DMS153 (cell line): ENCODE measurements around the gene CARD9.
A peak's percentile ranks its signal among the peaks of the same experiment; 100 is the strongest.

ENCODE experiments used
- DNase-seq: peaks from one replicate; lab custom pipeline; 2025; lab: John Stamatoyannopoulos, UW

The CARD9 gene

DNA sequence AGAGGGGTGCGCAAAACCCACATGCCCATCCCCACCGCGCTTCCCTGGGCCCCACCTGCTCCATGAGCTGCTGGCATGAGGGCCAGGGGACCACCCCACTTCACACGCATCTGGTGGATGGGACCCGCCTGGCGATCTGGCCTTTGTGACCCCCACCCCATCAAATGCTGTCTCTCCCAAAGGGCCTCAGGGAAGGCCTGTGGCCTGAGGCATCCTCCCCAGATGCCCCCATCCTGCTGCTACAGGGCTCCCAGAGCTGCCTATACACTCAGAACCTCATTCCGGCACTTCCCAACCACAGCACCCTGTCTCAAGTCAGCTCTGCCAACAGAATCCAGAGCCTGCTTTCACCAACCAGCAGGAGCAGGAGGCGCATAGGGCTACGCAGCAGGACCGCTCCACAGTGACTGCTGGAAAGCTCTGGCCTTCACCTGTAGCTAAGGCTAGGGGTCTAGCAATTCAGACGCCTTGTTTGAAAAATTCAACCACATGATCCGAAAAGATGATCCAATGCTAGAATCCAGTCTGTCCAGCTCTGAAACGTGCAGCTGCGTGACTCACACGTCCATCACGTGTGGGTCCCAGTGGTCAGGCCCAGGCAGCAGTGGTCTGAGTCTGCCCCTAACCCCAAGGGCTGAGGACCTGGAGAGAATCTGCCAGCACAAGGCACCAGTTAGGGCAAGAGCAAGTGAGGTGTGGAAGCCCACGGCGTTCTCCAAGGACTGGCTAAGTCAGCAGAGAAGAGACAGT is 27.9 kb upstream of the CARD9 start:
- no peak for DNase-seq

DNA sequence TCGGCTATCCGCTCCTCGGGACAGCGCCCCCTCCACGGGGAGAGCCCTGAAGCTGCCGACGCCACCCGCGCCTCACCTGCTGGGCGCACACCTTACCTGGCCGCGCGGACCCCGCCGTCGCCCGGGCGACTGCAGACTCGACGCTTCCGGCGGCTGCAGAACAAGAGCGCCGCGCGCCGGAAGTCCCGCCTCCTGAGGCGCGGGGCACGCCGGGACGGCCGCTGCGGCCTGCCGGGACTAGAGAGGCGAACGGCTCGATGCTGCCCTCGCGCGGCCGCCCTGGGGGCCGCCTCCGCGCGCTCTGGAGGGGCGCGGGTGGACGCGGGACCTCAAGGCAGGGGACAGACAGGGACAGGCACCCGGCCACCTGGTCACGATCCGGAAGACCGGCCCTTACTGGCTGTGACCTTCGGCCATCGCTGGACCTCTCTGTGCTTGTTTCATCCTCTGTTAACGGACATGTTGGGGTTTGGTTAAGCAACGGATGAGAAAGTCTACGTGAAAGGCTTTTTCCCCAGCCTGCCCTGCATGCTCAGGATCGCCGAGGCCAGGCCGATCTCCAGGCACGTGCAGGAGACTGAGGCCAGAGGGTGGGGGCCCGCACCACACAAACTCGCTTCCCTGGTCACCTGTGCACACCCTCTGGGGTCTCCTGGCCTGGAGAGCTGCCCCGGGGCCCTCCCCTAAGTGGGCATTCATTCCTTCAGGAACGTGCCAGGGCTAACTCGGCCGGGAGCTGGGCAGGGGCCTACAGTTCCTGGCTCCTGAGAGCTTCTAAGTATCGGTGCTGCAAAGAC is 26.8 kb upstream of the CARD9 start, which contains the start of gene SNAPC4:
Gene SNAPC4 (minus strand): TSS at position 133 of the 797 bp plus-strand sequence. CDS start 1,742 bp downstream, outside the sequence.
- peak; percentile 78 for DNase-seq

DNA sequence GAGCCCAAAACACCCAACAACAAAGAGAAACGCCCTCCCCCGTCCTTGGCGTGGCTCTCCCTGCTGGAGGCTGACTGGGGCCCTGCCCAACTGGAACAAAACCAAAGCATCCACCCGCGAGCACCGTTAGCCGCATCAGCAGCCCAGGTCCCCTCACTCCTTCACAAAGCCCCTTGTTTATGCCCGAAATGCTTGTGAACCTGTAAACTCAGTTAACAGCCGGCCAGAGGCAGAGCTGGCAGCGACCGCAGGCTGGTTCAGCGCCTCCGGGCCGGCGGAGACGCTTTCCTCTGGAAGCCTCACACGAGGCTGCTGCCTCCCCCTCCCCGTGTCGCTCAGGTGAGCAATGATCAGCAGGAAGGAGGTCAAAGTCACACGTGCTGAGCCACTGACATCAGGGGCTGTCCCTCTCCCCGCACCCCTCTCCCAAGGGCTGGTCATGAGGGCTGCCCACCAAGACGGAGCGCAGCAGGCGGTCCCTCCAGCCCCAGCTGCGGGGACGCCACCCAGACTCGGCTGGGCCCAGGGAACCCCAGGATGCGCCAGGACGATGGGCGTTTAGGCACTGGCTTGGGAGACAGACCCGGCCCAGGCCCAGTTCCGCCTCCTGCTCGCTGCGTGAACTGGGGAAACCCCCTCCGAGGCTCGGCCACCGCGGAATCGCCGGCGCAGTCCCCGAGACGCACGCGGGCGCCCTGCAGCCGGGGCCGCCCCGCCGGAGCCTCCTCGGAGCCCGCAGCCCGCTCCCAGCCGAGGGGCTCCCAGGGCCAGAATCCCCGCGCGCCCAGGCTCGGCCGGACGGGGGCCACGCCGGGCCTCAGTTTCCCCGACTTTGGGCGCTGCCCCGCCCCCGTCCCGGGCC is 25.9 kb upstream of the CARD9 start:
- DNase-seq: no peak

DNA sequence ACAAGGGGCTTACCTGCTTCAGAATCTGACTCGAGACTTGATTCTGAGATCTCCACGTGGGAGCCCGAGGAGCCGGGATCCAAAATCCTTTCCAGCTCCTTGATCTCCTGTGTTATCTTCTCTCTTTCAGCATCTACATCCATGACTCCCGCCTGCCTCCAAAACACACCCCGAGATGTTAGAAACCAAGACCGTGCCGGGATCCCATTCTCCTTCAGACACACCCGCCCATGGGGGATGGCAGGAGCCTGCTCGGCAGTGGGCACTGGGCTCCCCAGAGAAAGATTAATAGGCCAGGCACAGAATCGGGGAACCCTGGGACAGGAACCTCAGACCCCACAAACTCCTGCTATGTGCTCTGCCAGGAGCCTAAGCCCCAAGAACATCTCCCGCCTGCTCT is 24.8 kb upstream of the CARD9 start:
- no peak for DNase-seq

DNA sequence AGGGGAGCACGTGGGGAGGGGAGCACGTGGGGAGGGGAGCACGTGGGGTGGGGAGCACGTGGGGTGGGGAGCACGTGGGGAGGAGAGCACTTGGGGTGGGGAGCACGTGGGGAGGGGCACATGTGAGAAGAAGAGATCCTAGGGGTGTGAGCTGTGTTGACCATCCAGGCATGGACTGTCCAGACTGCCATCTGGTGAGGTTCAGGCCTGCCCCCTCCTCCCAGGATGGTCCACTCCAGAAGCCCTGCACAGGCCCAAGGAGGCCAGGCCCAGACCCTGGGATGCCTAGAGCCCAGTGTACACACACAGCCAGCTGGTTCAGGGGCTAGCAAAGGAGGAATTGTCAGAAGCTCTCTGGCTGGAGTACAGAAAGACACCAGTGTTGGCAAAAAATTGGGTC is 24.2 kb upstream of the CARD9 start:
- no peak for DNase-seq

DNA sequence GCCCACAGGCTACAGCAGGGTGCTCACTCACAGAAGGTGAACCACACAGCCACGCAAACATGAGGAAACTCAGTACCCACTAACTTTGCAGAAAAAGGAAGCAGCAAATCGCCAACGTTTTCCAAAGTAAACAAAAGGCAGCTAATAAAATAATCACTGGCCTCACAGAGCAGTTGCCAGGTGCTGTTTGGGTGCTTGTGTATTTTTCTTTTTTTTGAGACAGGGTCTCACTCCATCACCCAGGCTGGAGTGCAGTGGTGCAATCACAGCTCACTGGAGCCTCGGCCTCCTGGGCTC is 22.7 kb upstream of the CARD9 start:
- DNase-seq: no peak

DNA sequence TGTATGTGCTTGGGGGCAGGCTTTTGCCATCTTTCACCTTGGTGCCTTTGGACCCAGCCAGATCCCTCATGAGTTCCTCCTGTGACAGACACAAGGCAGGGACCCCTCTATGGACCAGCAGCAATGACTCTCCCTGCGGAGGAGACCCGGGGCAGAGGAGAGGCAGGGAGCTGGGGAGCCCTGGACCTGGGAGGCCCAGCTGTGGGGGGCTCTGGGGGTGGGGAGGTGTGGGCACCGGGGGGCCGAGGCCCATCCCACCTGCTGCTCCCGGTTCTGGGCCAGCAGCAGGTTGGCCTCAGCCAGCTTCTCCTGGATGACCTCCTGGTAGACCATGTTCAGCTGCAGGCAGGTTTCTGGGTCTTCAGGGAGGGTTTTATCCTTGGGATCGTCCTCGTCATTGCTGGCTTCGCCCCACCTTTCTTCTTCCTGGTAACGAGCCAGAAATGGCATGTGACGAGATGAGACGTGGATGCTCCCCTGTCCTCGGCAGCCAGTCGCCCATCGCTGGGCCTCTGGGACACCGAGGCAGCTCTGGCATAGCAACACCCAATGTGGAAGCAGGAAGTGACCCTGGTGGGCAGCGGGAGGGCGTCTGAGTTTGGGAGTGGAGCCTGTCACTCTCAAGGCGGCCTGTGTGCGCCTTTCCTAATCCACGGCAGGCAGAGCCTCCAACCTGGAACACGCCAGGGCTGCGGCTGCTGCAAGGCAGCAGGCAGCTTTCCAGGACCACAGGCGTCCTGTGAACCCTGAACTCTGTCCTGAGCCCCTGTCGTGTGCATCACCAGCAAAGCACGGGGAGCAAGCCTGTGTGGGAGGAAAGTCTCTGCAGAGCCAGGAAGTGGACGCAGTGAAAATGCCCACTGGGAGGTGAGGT is 22.1 kb upstream of the CARD9 start:
- DNase-seq: no peak

DNA sequence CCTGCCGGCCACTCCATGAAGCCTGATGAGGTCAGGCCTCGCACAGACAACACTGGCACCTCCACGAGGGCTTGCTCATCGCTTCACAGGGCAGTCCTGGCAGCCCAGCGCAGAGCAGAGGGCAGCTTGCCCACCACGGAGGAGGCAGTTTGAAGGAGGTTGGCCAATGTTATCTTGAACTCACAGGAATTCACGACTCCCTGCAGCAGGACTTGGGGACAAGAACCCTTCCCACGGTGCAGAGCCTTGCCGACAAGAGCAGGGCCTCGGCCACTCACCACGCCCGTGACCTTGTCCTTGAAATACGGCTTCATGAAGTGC is 21.5 kb upstream of the CARD9 start:
- no peak for DNase-seq

DNA sequence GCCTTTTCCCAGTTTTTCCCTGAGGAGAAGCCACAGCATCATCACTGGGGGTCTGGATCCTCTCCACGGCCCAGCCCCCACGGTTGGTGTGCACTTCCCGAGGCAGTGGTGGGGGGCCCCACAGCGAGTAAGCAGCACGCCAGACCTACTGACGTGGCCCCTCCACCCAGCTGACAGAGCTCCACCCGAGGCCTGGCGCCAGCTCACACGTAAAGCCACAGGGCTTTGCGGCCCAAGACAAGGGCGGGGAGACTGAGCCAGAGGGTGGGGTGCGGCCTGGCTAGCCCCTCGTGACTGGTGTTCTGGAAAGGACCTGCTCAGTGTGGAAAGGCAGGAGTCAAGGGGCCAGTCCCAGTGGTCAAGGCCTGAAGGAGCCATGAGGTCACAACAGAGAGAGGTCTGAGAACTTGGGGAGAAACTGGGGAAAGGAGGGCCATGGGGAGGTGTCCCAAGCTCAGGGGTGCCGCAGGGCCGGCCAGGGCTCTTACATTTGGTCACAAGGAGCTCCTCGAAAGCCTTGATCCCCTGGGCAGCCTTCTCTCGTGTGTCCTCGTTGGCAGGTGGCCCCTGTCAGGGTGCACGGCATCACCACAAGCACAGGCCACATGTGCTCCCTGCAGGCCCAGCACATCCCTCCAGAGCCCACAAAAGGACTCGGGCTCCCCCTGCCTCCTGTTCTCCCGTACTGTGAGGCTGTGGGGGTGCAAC is 21.0 kb upstream of the CARD9 start:
- DNase-seq: no peak

DNA sequence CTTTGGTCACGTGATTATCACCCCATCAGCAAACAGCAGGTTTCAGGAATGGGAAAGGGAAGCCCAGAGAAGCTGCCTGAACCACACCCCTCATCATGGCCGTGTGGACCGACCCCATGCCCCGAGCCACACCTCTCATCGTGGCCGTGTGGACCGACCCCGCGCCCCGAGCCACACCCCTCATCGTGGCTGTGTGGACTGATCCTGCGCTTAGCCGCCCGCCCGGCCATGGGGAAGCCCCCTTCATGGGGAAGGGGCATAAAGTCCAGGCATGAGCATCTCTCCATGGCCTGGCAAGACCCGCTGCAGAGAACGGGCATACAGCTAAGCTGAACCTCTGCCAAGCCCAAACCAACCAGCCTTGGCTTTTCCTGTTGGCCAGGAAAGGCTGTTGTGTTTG is 20.1 kb upstream of the CARD9 start:
- DNase-seq: no peak

DNA sequence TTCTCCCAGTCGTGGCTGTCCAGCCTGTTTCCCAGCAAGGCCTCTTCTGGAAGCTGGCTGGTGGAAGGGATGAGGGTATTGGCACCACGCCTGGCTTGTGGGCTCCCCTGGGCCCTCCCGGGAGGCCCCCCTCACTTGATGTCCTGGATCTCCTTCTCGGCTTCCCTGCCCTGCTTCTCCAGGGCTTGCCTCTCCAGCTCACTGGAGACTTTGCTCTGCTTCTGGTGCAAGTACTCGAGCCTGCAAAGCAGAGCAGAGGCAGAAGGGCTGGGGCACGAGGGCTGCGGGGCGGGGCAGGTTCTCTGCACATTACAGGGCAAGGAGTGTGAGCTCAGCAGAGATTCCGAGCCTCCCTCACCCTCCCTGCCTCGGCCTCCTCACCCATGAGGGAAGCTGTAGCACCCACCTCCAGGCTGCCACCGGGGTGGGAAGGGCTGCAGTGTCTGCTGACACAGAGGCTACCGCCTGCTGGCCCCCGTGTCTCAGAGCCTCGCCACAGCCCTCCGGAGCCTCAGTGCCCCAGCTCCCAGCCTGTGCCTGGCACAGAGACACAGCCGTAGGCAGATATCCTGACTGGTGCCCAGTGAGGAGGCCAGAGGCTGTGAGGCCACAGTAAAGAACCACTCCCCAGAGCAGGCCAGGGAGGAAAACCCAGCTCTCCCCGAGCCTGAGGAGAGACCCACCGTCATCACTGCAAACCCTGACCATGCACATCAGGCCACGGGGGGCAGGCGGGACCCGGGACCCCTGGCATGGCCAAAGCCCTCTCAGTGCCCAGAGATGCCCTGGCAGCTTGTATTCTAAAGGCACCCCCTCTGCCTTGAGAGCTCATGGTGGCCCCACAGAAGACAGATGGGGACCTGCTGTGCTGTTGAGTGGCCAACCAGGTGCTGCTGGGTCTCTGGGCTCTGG is 19.3 kb upstream of the CARD9 start:
- no peak for DNase-seq

DNA sequence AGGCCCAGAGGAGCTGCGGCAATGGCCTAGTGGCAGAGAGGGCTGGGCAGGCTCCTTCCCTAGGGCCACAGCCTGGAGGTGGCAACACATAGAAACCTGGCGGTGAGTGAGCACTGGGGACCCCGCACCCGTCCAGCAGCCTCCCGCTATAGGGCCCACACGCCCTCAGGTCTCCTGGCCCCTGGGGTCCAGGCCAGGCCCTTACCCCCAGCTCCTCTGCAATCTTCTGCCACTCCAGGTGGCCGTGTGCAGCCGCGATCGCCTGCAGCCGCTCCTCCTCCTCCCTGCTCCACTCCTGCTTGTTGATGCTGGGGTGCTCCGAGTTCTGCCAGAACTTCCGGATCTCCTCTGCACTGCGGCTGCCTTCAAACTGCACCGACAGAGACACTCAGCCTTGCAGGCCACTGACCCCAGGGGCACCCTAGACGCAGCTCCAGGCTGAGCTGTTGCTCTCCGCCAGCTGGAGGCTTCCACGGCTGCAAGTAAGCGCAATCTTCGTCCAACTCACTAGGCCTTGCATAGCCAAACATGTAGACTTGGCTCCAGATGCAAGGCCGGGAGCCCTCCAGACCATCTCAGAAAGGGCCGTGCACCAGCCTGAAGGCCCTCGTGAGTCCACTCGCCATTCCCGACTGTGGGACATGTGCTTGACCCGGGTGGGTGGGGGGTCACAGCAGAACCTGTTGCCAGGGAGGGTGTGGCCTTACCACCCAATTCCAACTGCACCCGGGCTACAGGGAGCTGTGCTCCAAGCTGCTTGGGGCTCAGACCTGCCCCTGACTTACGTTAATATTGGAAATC is 18.5 kb upstream of the CARD9 start:
- DNase-seq: no peak

DNA sequence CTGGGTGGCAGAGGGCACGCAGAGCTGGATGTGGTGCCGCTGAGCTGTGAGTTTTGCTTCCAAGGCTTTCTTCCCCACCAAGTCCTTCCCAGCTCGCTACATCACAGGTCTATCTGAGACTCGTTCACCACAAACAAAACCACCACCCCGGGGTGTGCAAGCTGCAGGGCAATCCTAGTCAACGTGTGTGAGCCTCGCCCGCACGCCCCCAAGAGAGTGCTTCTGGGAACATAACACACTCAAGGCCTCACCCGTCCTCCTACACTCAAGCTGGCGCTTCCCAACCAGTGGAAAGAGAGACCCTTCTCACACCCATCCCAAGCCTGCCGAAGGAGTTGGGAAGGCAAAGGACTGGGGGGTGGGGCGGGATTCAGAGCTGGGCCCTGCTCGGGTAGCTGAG is 15.9 kb upstream of the CARD9 start:
- no peak for DNase-seq

DNA sequence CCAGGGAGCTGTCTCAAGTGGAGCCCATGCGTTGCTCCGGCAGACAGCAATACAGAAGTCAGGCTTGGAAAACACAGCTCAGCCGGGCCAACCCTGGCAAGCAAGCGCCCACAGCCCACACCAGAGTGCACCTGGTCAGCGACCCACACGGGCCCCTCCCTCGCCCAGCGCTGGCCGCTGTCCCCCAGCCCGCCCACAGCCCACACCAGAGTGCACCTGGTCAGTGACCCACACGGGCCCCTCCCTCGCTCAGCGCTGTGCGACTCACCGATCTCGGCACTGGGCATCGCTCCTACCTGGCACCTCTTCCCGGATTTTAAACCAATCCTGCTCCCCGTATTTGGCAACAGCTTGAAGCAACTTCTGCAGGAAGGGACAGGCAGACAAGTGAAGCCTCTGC is 13.7 kb upstream of the CARD9 start:
- no peak for DNase-seq

DNA sequence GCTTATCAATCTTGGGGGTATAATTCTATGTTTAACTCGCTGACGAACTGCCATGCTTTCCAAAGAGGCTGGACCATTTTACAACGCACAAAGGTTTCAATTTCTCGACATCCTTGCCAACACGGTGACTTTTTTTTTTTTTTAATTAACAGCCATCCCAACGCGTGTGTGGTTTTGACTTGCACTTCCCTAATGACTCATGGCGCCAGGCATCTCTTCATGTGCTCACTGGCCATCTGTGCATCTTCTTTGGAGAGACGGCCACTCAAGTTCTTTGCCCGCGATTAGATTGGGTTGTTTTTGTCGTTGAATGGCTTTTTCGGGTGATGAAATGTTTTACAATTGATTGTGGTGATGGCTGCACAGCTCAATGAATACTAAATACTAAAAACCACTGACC is 12.5 kb upstream of the CARD9 start:
- no peak for DNase-seq

DNA sequence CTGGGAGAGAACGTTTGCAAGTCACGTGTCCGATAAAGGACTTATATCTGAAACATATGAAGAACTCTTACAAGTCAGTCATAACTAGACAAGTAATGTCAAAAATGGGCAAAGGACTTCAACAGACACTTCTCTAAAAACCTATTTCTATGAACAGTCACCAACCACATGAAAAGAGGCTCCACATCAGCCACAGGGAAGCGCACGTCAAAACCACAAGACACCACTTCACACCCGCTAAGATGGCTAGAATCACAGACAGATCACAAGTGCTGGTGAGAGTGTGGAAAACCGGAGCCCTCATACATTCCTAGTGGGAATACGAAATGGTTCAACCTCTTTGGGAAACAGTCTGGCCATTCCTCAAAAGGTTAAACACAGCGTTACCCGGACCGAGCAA is 11.5 kb upstream of the CARD9 start:
- no peak for DNase-seq

DNA sequence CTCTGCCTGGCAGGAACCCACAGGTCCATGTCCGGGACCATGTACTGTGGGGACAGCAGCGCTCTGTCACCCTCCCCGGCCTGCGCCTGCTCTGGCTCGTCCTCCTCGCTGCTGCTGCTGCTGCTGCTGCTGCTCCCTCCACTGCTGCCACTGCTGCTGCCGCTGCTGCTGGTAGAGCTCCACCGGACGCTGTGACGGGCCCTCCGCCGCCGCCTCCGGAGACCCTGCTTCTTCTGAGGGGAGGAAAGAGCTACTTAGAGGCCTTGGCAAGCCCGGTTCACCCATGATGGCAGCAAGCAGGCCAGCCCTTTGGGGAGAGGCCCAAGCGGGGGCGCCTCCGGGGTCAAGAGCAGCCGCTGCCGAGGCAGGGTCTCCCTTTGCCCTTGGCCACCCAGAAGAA is 10.0 kb upstream of the CARD9 start:
- no peak for DNase-seq

DNA sequence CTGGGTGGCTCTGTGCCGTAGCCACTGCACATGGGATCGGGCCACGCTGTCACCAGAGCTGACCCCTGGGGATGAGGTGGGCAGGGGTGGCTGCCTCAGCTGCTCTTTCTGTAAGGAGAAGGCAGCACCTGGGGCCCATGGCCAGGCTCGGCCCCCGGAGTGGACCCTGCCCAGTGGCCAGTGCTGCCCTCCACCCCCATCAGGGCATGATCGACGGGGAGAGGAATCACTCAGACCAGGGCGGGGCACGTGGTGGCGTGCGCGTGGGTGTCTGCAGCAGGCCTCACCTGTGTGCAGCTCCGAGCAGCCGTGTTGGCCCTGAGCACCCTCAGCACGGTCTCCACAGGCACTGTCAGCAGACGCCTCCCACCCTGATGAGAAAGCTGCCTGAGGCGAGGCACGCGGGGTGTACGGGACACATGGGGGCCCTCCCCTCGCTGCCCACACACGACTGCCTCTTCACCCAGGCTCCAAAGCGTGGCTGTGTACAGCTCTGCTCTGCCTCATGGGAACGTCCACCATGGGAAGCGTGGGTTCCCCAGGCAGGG is 8.6 kb upstream of the CARD9 start:
- no peak for DNase-seq

DNA sequence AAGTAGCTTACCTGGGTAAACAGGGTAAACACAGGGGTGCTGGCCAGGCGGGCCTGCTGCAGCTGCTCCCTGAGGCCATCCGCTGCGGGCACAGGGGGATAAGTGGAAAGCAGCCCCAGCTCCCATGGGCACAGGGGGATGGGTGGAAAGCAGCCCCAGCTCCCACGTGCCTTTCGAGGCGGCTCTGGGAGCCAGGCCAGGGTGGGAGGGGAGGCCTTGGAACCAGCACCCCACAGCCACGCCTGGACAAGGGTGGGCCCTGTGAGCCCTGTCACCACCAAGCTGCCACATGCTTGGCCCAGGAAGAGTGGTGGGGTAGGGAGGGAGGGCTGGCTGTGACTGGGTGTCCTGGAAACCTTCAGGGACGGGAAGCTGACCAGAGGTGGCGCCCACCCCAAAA is 7.8 kb upstream of the CARD9 start:
- DNase-seq: no peak
